Measurements from ENCODE around the gene MIB2. TPM values are rescaled to one million over a fixed set of nuclear protein-coding genes. Genes with fewer than 3 reads are reported as not detected.

Gene MIB2
- total and polyA plus RNA-seq, 10 of the 15 experiments (the other 5 are each of a cell fraction or from before 2014, with no cell fraction given), result 0.42 to 26.8 (median 10.9) TPM; not detected in 1

GRCh38 chr1:1603671-1604373 is 11.5 kb upstream of the MIB2 start:
- DNase-seq (ENCODE audit: low read depth, low spot score) (no peak), FAIRE-seq (no peak), ATAC-seq (no peak)
- WGBS (ENCODE audit: insufficient coverage, insufficient replicate concordance, low lambda C conversion rate, missing lambda C conversion rate), result 42% methylated on average over 12 of the region's 13 CpGs
- intact Hi-C loops (cut with micrococcal nuclease; ENCODE audit: unreplicated experiment), result no loop called here
- no peaks in the 10 kb centered on the region for H3K79me2 ChIP-seq (ENCODE audit: control insufficient read depth, insufficient read depth, low read length)
- H3K9me3 ChIP-seq (replicated peaks; ENCODE audit: control insufficient read depth, insufficient read depth, low read length), result no peaks in the 10 kb centered on the region
- ChIA-PET CTCF (no interaction called here), RAD21 (ENCODE audit: unreplicated experiment) (no interaction called here), POLR2A (interaction anchor here (0.7 kb wide), 1 partner anchor 621 kb away, joined by 5 read pairs; no protein-coding TSS in a partner anchor), SMC1A (ENCODE audit: uncharacterized antibody, unreplicated experiment) (interaction anchor here (1.2 kb wide), 1 partner anchor 25 kb away, joined by 3 read pairs; no protein-coding TSS in a partner anchor)
- no peak overlapping the region for H2AFZ ChIP-seq (ENCODE audit: control insufficient read depth, low read depth, low read length)
- no peak overlapping the region for H3K4me2 ChIP-seq (ENCODE audit: control insufficient read depth, insufficient read depth)
- no peaks in the 10 kb centered on the region for H3K36me3 ChIP-seq (ENCODE audit: control insufficient read depth in 2 of 2, insufficient read depth in 2 of 2, low read length in 1 of 2)
- no peak overlapping the region for H3K4me3 ChIP-seq
- H3K27me3 ChIP-seq (replicated peaks in 1 of 2; ENCODE audit: control insufficient read depth in 2 of 2, insufficient read depth in 2 of 2, low read length in 1 of 2), result no peaks in the 10 kb centered on the region; a peak in 2 of 4 replicates
- no peaks in the 10 kb centered on the region for H4K20me1 ChIP-seq (ENCODE audit: control insufficient read depth, insufficient read depth)
- H3K27ac ChIP-seq (ENCODE audit: control insufficient read depth, insufficient read depth), result no peak overlapping the region
- H3K9ac ChIP-seq (ENCODE audit: control insufficient read depth, insufficient read depth, low read length), result no peak overlapping the region
- peaks cover 34% of the 10 kb centered on the region for H3K4me1 ChIP-seq (ENCODE audit: control insufficient read depth, insufficient read depth, low read length)
- in situ Hi-C loops (cut with MboI), result no loop called here
- no TSS peak for BruUV-seq (replicated peaks)
- TF ChIP-seq CEBPB (IDR thresholded peaks at IDR 0.05; ENCODE audit: borderline replicate concordance in 1 of 2, low read depth in 2 of 2, low read length in 2 of 2) (no peak), KDM1A (IDR thresholded peaks at IDR 0.05; ENCODE audit: borderline replicate concordance) (no peak), HCFC1 (IDR thresholded peaks at IDR 0.05; ENCODE audit: low read length) (no peak)

GRCh38 chr1:1604374-1605033 is 10.8 kb upstream of the MIB2 start:
- Histone ChIP-seq H3K27ac (ENCODE audit: control insufficient read depth, insufficient read depth) (no peak overlapping the region), H3K4me1 (ENCODE audit: control insufficient read depth, insufficient read depth, low read length) (peaks cover 34% of the 10 kb centered on the region), H3K27me3 (replicated peaks in 1 of 2; ENCODE audit: control insufficient read depth in 2 of 2, insufficient read depth in 2 of 2, low read length in 1 of 2) (no peaks in the 10 kb centered on the region; a peak in 1 of 4 replicates), H3K9me3 (replicated peaks; ENCODE audit: control insufficient read depth, insufficient read depth, low read length) (no peaks in the 10 kb centered on the region), H3K79me2 (ENCODE audit: control insufficient read depth, insufficient read depth, low read length) (no peaks in the 10 kb centered on the region), H3K36me3 (ENCODE audit: control insufficient read depth in 2 of 2, insufficient read depth in 2 of 2, low read length in 1 of 2) (no peaks in the 10 kb centered on the region), H3K9ac (ENCODE audit: control insufficient read depth, insufficient read depth, low read length) (no peak overlapping the region), H3K4me2 (ENCODE audit: control insufficient read depth, insufficient read depth) (no peak overlapping the region), H2AFZ (ENCODE audit: control insufficient read depth, low read depth, low read length) (no peak overlapping the region), H3K4me3 (no peak overlapping the region), H4K20me1 (ENCODE audit: control insufficient read depth, insufficient read depth) (no peaks in the 10 kb centered on the region)
- BruUV-seq (replicated peaks), result no TSS peak
- no peak for FAIRE-seq
- ChIA-PET POLR2A (no interaction called here), RAD21 (ENCODE audit: unreplicated experiment) (no interaction called here), SMC1A (ENCODE audit: uncharacterized antibody, unreplicated experiment) (no interaction called here), CTCF (no interaction called here)
- ATAC-seq, result no peak
- intact Hi-C loops (cut with micrococcal nuclease; ENCODE audit: unreplicated experiment) (no loop called here), in situ Hi-C loops (cut with MboI) (no loop called here)
- DNase-seq (ENCODE audit: low read depth, low spot score), result no peak
- 77% methylated on average over 15 of the region's 15 CpGs for WGBS (ENCODE audit: insufficient coverage, insufficient replicate concordance, low lambda C conversion rate, missing lambda C conversion rate)
- TF ChIP-seq WRNIP1 (IDR thresholded peaks at IDR 0.05; ENCODE audit: borderline replicate concordance, low read depth, low read length) (no peak), NFYB (IDR thresholded peaks at IDR 0.05; ENCODE audit: insufficient read depth, low read depth, low read length) (no peak), ATF2 (IDR thresholded peaks at IDR 0.05; ENCODE audit: low read length) (no peak), E4F1 (IDR thresholded peaks at IDR 0.05; ENCODE audit: borderline replicate concordance, partially characterized antibody) (no peak), ASH2L (IDR thresholded peaks at IDR 0.05; ENCODE audit: borderline replicate concordance, low read depth) (no peak)
